NCI-H2081 treated with DMSO at 0.1 percent for 48 hours (cell line): ENCODE results near the gene TGFBRAP1.

Experiments
- DNase-seq: peaks from one replicate; lab custom pipeline; 2025; lab: John Stamatoyannopoulos, UW

TGFBRAP1 gene

GRCh38 chr2:105329561-105330495 is at the start of gene TGFBRAP1:
TSS of gene TGFBRAP1 (minus strand) at chr2:105329735. CDS start at chr2:105308301, 21,434 bp downstream.
- DNase-seq = no peak

- DNase-seq = no peak
These were observed 49.4 kb upstream of the TGFBRAP1 start for GRCh38 chr2:105378921-105379383.

- no peak for DNase-seq
These were observed 48.8 kb upstream of the TGFBRAP1 start for GRCh38 chr2:105378276-105378840.

GRCh38 chr2:105377871-105378270 is 48.3 kb upstream of the TGFBRAP1 start:
- DNase-seq = no peak

- no peak for DNase-seq
These were observed 47.3 kb upstream of the TGFBRAP1 start for GRCh38 chr2:105376789-105377240.

GRCh38 chr2:105376010-105376409 is 46.5 kb upstream of the TGFBRAP1 start:
- DNase-seq = no peak

GRCh38 chr2:105375001-105375561 is 45.5 kb upstream of the TGFBRAP1 start:
- DNase-seq = no peak

GRCh38 chr2:105373895-105374401 is 44.4 kb upstream of the TGFBRAP1 start:
- DNase-seq = no peak

- no peak for DNase-seq
These were observed 43.8 kb upstream of the TGFBRAP1 start for GRCh38 chr2:105373344-105373781.

- no peak for DNase-seq
These were observed 42.3 kb upstream of the TGFBRAP1 start for GRCh38 chr2:105371810-105372209.

- no peak for DNase-seq
These were observed 41.6 kb upstream of the TGFBRAP1 start for GRCh38 chr2:105371156-105371555.

GRCh38 chr2:105369777-105370690 is 40.5 kb upstream of the TGFBRAP1 start:
- DNase-seq = no peak

- no peak for DNase-seq
These were observed 39.3 kb upstream of the TGFBRAP1 start for GRCh38 chr2:105368759-105369408.

GRCh38 chr2:105365206-105365605 is 35.7 kb upstream of the TGFBRAP1 start:
- DNase-seq = no peak

- no peak for DNase-seq
These were observed 35.1 kb upstream of the TGFBRAP1 start for GRCh38 chr2:105364436-105365139.

- no peak for DNase-seq
These were observed 33.5 kb upstream of the TGFBRAP1 start for GRCh38 chr2:105362862-105363591.

GRCh38 chr2:105361102-105361889 is 31.8 kb upstream of the TGFBRAP1 start:
- DNase-seq = no peak

GRCh38 chr2:105358593-105358992 is 29.1 kb upstream of the TGFBRAP1 start:
- no peak for DNase-seq

GRCh38 chr2:105357122-105357521 is 27.6 kb upstream of the TGFBRAP1 start:
- no peak for DNase-seq
